Natural killer cell (primary cell): ENCODE results near the gene FAHD2A. TPM values are rescaled to one million over a fixed set of nuclear protein-coding genes. Genes with fewer than 3 reads are reported as not detected.

Source experiments
- ATAC-seq, 3 donors: fragments of 150-1000 bp in 2 of 3; fragments of 200-7000 bp in 1 of 3; cut with Tn5 transposase; 1 replicate in 1 of 3; 2 replicates in 2 of 3; pipeline ENCODE4 v1.10.0; 2021; ENCODE audit warnings: mild to moderate bottlenecking in 2 of 3, moderate library complexity in 2 of 3
- DNase-seq, 2 donors: peaks; one replicate each; pipeline versions ENCODE4 v3.0.0 to v3.0.0-alpha.2; 2013 to 2021; ENCODE audit warnings: mixed read lengths in 1 of 2
- H3K27ac ChIP-seq: one replicate; pipeline ENCODE4 v1.5.1; 2013; ENCODE audit warnings: mild to moderate bottlenecking, low read length
- H3K27me3 ChIP-seq: one replicate; pipeline ENCODE4 v1.6.1; 2013; ENCODE audit warnings: low read length; ENCODE audit not compliant: control insufficient read depth, insufficient read depth
- H3K36me3 ChIP-seq: one replicate; pipeline ENCODE4 v1.6.1; 2013; ENCODE audit warnings: low read length; ENCODE audit not compliant: control insufficient read depth, insufficient read depth
- H3K4me1 ChIP-seq: one replicate; pipeline ENCODE4 v1.6.1; 2013; ENCODE audit warnings: low read length; ENCODE audit not compliant: control insufficient read depth, insufficient read depth
- H3K4me3 ChIP-seq: one replicate; pipeline ENCODE4 v1.5.1; 2013; ENCODE audit warnings: low read length
- H3K9me3 ChIP-seq: one replicate; pipeline ENCODE4 v1.6.1; 2013; ENCODE audit warnings: low read length; ENCODE audit not compliant: control insufficient read depth, insufficient read depth
- H3K27ac Mint-ChIP-seq, 2 donors: one replicate each; pipeline ENCODE4 v1.8.0; 2022; ENCODE audit warnings: mild to moderate bottlenecking in 2 of 2, mixed read lengths in 2 of 2, moderate library complexity in 1 of 2
- H3K27me3 Mint-ChIP-seq, 2 donors: one replicate each; pipeline ENCODE4 v1.8.0; 2022; ENCODE audit warnings: low read depth in 2 of 2, mixed read lengths in 2 of 2
- H3K36me3 Mint-ChIP-seq: one replicate; pipeline ENCODE4 v1.8.0; 2022; ENCODE audit warnings: mixed read lengths
- H3K4me1 Mint-ChIP-seq, 2 donors: one replicate each; pipeline ENCODE4 v1.8.0; 2022; ENCODE audit warnings: mixed read lengths in 2 of 2
- H3K4me3 Mint-ChIP-seq: one replicate; pipeline ENCODE4 v1.8.0; 2022; ENCODE audit warnings: mild to moderate bottlenecking, moderate library complexity, mixed read lengths
- H3K9me3 Mint-ChIP-seq, 2 donors: one replicate each; pipeline ENCODE4 v1.8.0; 2022; ENCODE audit warnings: mixed read lengths in 2 of 2
- WGBS: methylation state at CpG from one replicate; pipeline ENCODE4 v1.1.7; 2013; ENCODE audit warnings: missing lambda C conversion rate; ENCODE audit not compliant: insufficient coverage; 5-methylcytosine and 5-hydroxymethylcytosine counted together
- intact Hi-C: fragments of 100-400 bp; cut with micrococcal nuclease; formaldehyde crosslinking; loops from one replicate; pipeline ENCODE4 v1.14.2; 2022
- total RNA-seq, 4 donors: library from RNA; stranded (reverse); fragments of 120-200 nt in 1 of 4; gene quantifications; one replicate each; pipeline versions ENCODE4 v1.2.3 to v1.2.4, GENCODE V29; 2013 to 2022
- TF ChIP-seq, protein P1 (sequence below): fragments of 200-600 bp; IDR thresholded peaks from one replicate; pipeline ENCODE4 v1.8.0; 2022; ENCODE audit warnings: antibody characterized with exemption

Gene FAHD2A
- total RNA-seq, 3 donors from 2014 or later (not counting 1 experiment from before 2014, with no cell fraction given): 21.6 to 25.4 (median 22.0) TPM

DNA sequence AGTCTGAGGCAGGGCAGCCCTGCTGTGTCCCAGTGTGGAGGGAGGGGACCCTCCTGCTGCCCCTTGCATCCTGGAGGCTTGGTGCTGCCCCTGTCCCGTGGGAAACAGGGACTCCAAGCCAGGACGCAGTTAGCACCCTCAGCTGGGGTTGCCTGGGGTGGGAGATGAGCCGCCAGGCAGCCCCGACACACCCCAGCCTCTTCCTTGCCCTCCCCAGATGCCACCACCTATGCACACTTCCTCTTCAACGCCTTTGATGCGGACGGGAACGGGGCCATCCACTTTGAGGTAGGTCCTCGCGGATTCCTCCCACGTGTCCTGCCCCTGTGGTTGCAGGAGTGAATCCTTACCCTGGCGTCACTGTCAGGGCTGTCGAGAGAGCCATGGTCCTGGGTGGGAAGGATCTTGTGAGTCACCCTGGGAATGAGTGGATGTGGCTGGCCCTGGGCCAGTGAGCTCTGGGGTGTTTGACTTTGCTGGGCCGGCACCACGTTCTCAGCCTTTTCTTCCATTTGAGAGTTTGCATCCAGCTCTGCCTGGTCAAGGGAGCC, 27.5 kb upstream of the FAHD2A start:
- no peaks in the 10 kb centered on the region for H3K36me3 Mint-ChIP-seq

DNA sequence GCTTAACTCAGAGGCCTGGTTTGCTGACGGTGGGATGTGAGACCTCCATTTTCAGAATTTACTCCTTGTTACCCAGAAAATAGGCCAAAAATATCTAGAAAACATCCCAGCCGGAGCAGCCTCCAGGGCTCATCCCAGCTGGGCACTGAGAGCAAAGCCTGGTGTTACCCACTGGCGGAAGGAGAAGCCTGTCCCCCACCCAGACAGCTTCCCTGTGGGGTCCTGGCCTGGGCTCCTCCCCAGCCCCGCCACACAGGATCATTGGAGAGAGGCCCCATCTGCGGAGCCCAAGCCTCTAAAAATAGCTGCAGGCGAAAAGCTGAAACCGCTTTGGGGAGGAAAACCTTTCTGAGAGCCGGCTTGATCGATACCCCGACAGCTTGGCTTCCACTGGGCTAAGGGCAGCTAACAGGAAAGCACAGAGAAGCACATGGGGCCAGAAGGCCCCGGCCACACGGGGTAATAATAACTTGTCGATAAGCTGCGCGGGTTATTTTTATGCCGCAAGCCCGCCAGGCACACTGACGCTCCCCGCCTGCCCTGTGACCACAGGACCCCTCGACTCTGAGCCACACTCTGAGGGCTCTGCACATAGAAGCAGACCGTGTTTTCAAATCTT, 26.9 kb upstream of the FAHD2A start:
- Mint-ChIP-seq H3K4me3 (no peak overlapping the region), H3K27ac (no peak overlapping the region), H3K4me1 (no peaks in the 10 kb centered on the region), H3K27me3 (peaks cover 11 to 13% of the 10 kb centered on the region in 2 donors), H3K9me3 (no peaks in the 10 kb centered on the region), H3K36me3 (no peaks in the 10 kb centered on the region)
- Histone ChIP-seq H3K27me3 (no peaks in the 10 kb centered on the region), H3K36me3 (no peaks in the 10 kb centered on the region), H3K9me3 (no peaks in the 10 kb centered on the region), H3K4me3 (no peak overlapping the region), H3K27ac (no peak overlapping the region), H3K4me1 (no peaks in the 10 kb centered on the region)
- intact Hi-C loops: no loop called here
- WGBS: 91% methylated on average over 21 of the region's 21 CpGs
- TF ChIP-seq, protein P1, sequence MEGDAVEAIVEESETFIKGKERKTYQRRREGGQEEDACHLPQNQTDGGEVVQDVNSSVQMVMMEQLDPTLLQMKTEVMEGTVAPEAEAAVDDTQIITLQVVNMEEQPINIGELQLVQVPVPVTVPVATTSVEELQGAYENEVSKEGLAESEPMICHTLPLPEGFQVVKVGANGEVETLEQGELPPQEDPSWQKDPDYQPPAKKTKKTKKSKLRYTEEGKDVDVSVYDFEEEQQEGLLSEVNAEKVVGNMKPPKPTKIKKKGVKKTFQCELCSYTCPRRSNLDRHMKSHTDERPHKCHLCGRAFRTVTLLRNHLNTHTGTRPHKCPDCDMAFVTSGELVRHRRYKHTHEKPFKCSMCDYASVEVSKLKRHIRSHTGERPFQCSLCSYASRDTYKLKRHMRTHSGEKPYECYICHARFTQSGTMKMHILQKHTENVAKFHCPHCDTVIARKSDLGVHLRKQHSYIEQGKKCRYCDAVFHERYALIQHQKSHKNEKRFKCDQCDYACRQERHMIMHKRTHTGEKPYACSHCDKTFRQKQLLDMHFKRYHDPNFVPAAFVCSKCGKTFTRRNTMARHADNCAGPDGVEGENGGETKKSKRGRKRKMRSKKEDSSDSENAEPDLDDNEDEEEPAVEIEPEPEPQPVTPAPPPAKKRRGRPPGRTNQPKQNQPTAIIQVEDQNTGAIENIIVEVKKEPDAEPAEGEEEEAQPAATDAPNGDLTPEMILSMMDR: no peak
- DNase-seq (no peak), ATAC-seq (no peak)

More for the DNA sequence above, 27.5 kb upstream of the FAHD2A start:
- H3K4me1 Mint-ChIP-seq: no peaks in the 10 kb centered on the region
- no peaks in the 10 kb centered on the region for H3K4me1 ChIP-seq
- no peak overlapping the region for H3K4me3 Mint-ChIP-seq
- TF ChIP-seq, protein P1: no peak
- H3K9me3 ChIP-seq: no peaks in the 10 kb centered on the region
- DNase-seq (no peak), ATAC-seq (no peak)
- H3K27ac ChIP-seq: no peak overlapping the region
- no peaks in the 10 kb centered on the region for H3K27me3 ChIP-seq
- H3K4me3 ChIP-seq: no peak overlapping the region
- no peak overlapping the region for H3K27ac Mint-ChIP-seq
- intact Hi-C loops: no loop called here
- peaks cover 8% of the 10 kb centered on the region in 2 donors for H3K27me3 Mint-ChIP-seq
- 65% methylated on average over 15 of the region's 15 CpGs for WGBS
- no peaks in the 10 kb centered on the region for H3K36me3 ChIP-seq
- H3K9me3 Mint-ChIP-seq: no peaks in the 10 kb centered on the region

DNA sequence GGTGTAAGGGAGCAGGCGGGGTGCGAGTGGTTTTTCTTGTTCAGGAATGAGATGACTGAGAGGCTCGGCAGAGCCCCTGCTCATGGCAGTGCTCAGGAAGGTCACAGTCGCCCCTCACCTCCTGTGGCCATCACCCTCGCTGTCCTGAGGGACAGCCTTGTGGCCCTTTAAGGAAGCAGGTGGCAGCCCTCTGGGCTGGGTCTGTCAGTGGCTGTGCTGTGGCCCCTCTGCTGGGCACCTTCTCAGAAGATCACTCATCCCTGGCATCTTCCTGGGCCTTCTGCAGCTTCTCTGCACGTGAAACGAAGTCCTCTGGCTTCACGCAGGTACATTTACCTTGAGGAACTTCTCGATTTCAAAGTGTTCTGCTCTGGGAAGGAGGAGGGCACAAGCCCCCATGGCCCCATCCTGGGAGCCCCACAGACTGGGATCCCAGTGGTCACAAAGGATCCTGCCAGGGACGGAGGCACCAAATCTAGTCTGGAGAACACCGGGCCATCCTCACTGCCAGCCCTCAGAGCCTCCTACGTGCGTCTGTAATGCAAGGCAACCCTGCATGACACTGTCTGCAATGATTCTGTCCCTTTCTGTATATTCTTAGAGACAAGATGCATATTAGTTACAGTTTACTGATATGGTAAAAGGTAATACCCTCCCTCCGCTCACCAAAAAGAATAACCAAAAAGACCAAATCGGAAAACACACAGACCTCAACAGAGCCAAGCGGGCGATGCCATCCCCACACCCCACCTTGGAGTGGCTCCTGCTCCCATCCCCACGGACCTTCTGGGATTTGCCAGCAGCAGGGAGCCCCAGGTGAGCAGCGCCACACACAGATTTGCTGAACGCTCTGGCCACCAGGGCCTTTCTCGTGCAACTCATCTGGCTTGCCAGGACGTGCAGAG, 25.9 kb upstream of the FAHD2A start:
- Mint-ChIP-seq H3K27ac (no peak overlapping the region), H3K9me3 (no peaks in the 10 kb centered on the region), H3K4me1 (no peaks in the 10 kb centered on the region), H3K27me3 (peaks cover 7 to 9% of the 10 kb centered on the region in 2 donors), H3K4me3 (no peak overlapping the region), H3K36me3 (no peaks in the 10 kb centered on the region)
- TF ChIP-seq, protein P1: no peak
- Histone ChIP-seq H3K27ac (no peak overlapping the region), H3K27me3 (no peaks in the 10 kb centered on the region), H3K4me3 (no peak overlapping the region), H3K9me3 (no peaks in the 10 kb centered on the region), H3K4me1 (no peaks in the 10 kb centered on the region), H3K36me3 (no peaks in the 10 kb centered on the region)
- intact Hi-C loops: no loop called here
- ATAC-seq: no peak
- 88% methylated on average over 22 of the region's 22 CpGs for WGBS
- DNase-seq: no peak
